ENCODE data around the gene SPAG17.

Gene SPAG17

DNA sequence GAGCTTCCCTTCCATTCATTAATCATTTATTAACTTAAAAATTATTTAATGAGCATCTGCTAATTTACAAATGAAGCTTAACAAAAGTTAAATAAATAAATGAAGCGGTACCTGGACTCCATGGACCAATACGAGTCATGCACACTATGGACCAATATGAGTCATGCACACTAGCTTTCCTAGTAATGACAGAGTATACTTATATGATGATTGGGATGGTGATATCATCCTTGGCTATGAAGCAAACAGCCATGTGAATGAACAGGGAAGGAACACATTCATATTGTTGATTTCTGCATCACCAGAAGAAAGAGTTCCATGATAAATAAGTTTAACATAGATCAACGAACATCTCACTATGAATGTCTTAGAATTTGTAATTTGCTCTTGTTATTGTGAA is 109.9 kb downstream of the SPAG17 start:
- peak; percentile 26 for DNase-seq (ENCODE audit: low spot score)

DNA sequence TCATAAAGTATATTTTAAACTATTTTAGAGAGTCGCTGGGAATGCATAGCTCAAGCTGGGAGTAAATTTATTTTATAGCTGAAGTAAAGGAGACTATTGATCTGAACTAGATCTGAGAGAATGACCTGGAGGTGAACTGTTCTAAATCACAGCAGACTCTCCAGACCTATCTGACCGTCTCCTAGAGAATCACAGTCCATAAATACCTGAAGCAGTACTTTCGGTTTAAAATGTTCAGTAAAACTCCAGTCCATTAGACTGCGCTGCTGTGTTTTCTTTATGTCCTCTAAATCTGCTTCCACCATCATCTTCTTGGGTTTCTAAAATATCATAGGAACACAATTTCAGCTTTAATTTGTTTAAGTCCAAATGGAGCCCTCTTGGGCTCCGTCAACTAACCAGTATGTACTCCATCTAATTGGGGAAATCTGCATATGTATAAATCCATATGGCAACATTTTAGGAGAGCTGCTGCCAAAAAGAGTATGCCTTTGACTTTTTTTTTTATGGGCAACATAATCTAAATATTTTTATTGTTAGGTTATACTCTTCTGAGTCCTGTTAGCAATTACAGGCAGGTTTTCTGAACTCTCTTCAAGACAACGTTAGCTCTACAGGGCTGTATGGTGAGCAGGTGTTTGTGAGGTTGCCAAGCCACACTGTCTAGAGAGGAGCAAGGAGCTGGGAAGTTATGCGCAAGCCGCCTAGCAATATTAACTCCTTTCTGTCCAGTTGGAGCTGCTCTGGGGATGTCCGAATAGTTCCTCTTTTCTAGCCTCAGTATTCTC is 111.2 kb downstream of the SPAG17 start:
- peak; percentile 6 for DNase-seq (ENCODE audit: low spot score)

GRCh38 chr1:118049981-118050380 is 135.0 kb downstream of the SPAG17 start:
- DNase-seq (ENCODE audit: low spot score): no peak

- no peak for DNase-seq (ENCODE audit: low spot score)
These were observed 137.3 kb downstream of the SPAG17 start for GRCh38 chr1:118047650-118048224.

DNA sequence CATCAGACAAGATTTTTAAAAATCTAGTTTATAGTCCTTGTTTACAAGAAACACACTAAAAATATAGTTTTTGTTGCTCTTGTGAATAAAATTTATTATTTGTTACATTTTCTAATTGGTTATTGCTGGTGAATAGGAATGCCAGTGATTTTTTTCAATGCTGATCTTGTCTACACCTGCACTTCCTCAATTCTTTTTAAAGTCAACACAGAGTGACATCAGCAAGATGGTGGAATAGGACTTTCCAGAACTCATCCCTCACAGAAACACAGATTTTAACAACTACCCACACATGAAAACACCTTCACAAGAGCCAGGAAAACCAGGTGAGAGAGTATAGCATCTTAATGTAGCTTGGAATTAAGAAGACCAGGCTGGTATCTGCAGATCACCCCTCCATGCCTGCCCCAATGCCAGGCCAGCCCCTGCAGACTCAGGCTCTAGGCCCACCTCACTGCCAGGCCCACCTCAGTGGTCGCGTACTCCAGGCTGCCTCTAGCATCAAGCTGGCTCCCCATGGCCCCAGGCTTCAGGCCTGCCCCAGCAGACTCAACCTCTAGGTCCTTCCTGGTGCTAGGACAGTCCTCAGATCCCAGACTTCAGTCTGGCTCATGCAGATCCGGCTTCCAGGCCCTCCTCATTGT is 137.9 kb downstream of the SPAG17 start:
- DNase-seq (ENCODE audit: low spot score): no peak

DNA sequence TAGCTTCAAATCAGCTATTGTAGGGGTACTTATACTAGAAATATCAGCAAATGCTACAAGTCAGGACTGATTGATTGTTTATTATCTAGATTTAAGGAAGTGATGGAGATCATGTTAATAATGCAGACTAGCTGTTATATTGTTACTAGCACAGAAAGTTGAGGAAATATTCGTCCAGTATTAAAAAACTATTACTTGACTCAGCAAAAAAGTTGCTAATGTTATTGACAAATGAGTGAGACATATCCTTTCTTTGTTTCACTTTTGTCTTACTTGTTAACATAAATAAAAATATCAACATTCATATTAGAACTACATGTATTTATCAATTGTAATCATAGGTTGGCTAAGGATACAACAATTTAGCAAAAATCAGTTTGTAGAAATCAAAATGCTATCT is 141.4 kb downstream of the SPAG17 start:
- no peak for DNase-seq (ENCODE audit: low spot score)

DNA sequence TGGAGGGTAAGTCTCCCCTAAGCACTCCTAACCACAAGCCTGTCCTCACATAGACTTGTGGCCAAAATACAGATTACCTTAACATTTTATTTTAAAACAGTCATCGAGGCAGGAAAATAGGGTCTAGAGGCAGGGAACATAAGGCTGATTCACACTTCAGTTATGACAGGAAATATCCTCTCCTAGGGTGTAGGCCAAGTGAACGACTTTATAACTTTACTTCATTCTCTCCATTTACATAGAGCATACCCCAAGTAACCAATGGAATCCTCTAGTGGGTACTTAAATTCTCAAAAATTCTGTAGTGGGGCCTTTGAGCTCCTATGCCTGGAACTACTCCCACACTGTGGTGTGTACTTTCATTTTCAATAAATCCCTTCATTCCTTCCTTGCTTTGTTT is 142.5 kb downstream of the SPAG17 start:
- no peak for DNase-seq (ENCODE audit: low spot score)

DNA sequence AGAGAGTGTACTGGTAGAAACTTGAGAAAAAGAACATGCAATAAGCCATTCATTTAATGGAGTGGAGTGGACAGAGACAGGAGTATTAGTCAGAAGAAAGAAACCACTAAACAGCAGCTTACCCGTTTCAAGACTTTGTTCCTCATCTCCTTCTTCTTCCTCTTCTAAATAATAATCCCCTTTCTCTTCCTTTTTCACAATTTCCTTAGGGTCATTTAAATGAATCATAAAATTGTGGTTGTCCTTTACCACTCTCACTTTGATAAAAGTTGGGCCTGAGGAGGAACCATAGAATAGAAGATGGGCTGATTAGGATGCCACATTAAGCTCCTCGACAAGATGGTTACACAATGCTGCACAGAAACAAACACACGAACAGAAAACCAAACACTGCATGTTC is 145.9 kb downstream of the SPAG17 start:
- no peak for DNase-seq (ENCODE audit: low spot score)

- no peak for DNase-seq (ENCODE audit: low spot score)
These were observed 152.1 kb downstream of the SPAG17 start for GRCh38 chr1:118032883-118033282.

DNA sequence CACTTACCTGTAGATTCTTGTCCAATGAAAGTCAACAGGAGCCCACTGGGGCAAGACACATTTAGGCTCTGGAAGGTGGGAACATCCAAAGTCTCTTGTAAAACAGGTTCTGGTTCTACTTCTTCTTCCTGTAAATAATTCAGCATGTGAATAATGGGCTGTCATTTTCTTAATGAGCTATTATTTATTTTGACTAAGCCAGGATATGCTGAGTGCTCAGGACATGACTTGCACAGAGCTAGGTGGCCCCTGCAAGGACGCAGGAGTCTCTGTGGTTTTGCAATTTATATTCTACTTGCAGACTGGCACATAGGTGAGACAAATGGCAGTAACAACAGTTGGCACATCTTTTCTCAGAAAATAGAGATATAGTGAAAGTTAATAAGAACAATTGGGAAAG is 156.8 kb downstream of the SPAG17 start:
- DNase-seq (ENCODE audit: low spot score): no peak

DNA sequence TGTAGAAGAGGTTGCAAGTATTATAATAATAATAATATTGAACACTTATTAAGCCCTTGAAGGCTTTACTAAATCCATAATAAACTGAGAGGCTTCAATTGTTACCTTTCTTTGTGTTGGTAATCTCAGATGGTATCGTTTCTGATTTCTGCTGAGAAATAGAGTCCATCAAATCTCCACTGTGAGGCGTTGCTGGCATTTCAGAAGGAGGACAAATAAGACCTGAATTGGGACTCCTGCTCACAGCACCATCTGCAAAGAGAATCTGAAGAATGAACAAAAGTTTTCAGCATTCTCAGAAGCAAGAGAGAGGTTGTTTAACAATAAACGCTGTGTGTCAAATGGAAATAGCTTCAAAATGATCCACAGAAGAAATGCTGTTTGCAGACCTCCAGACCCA is 161.8 kb downstream of the SPAG17 start:
- no peak for DNase-seq (ENCODE audit: low spot score)

- peak; percentile 10 for DNase-seq (ENCODE audit: low spot score)
These were observed 163.4 kb downstream of the SPAG17 start for GRCh38 chr1:118021668-118022067.

- DNase-seq (ENCODE audit: low spot score): no peak
These were observed 167.0 kb downstream of the SPAG17 start for GRCh38 chr1:118018060-118018459.

GRCh38 chr1:118013938-118014337 is 171.1 kb downstream of the SPAG17 start:
- DNase-seq (ENCODE audit: low spot score): no peak

GRCh38 chr1:118013336-118013735 is 171.7 kb downstream of the SPAG17 start:
- no peak for DNase-seq (ENCODE audit: low spot score)

- DNase-seq (ENCODE audit: low spot score): peak; percentile 17
These were observed 172.4 kb downstream of the SPAG17 start for GRCh38 chr1:118012515-118013124.

DNA sequence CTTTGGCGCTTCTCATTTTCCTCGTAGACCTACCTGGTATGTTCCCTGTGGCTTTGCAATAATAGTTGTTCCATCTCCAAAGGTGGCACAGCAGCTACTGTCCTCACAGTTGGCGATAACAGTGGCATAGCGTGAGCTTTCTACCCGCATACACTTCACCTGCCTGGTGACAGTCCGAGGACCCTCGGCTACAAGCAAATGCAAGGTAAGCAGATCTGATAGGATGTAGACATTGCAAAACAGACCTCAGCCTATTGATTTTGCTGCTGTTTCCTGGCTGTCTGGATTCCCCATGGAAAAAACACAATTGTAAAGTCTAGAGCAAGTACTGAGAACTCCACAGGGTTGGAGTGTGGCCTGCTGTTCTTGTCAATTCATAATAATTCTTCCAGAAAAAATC is 177.0 kb downstream of the SPAG17 start:
- DNase-seq (ENCODE audit: low spot score): no peak

- no peak for DNase-seq (ENCODE audit: low spot score)
These were observed 177.6 kb downstream of the SPAG17 start for GRCh38 chr1:118007391-118007790.

DNA sequence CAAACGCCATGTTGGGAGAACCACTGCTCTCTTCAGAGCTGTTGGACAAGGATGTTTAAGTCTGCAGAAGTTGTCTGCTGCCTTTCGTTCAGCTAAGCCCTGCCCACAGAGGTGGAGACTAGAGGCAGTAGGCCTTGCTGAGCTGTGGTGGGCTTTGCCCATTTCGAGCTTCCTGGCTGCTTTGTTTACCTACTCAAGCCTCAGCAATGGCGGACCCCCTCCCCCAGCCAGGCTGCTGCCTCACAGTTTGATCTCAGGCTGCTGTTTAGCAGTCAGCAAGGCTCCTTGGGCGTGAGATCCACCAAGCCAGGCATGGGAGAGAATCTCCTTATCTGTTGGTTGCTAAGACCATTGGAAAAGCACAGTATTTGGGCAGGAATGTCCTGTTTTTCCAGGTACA is 180.7 kb downstream of the SPAG17 start:
- no peak for DNase-seq (ENCODE audit: low spot score)

GRCh38 chr1:117985973-117986372 is 199.1 kb downstream of the SPAG17 start:
- DNase-seq (ENCODE audit: low spot score): no peak

GRCh38 chr1:117985239-117985638 is 199.8 kb downstream of the SPAG17 start:
- DNase-seq (ENCODE audit: low spot score): no peak

DNA sequence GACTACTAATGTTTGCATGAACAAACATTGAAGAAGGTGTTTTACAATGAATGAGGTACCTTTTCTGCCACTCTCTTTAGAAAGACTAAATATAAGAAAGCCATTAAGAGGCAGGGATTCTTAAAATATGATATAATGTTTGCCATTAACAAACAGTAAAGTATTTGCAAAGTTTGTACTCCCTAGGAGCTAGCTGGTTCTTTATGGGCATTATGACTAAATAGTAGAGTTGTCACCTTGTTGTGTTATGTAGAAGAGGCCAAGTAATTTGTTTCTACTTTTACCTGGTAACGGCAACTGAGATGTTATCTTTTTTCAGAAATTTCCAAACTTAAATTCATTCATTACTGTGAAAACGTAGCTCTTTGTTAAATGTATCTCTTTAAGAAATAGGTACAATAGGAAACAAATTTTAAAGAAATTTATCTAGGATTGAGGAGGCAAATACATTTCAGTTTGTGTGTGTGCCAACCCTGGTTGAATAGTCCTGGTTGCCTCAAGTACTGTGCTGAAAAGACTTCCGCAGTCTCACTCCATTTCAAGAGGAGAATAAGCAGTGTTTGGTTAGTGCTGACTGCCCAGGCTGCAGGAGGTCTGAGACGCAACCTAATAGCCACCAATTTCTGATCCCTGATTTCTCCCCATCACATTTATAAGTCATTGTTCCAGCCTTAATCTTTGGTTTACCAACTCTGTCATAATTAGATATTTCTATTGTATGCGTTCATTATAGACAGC is 203.4 kb downstream of the SPAG17 start:
- no peak for DNase-seq (ENCODE audit: low spot score)
